Measurements from ENCODE around the gene ZCCHC9. TPM values are rescaled to one million over a fixed set of nuclear protein-coding genes. Genes with fewer than 3 reads are reported as not detected.

Gene ZCCHC9
- total and polyA plus RNA-seq, 3 donors from 2014 or later = 18.6 to 23.7 (median 21.0) TPM

DNA sequence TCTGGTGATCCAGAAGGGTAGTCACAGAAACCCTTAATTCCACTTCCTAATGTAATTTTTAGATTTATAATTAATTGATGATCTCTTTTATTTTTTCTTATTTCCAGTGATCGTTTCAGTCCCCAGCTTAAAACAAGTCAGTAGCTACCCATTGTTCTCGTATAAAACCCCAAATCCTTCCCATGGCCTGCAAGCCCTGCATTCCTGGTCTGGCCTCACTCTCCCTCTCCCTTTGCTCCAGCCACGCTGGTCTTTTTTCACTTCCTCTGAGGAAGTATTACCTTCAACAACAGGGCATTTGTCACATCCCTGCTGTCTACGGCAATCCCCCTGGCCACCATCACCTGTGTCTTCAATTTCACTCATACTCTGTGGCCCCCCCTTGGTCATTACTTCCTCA is 47.8 kb downstream of the ZCCHC9 start:
- WGBS, 2 donors = 77 to 90% methylated on average over 4 of the region's 4 CpGs
- Histone ChIP-seq H3K9me3 (no peaks in the 10 kb centered on the region), H3K27ac (no peak overlapping the region), H3K4me1 (no peaks in the 10 kb centered on the region), H3K4me3 (no peak overlapping the region), H3K36me3 (ENCODE audit: low read depth, missing control alignments) (no peaks in the 10 kb centered on the region), H3K27me3 (no peaks in the 10 kb centered on the region)
- TF ChIP-seq POLR2A (IDR thresholded peaks at IDR 0.05) = no peak
- TF ChIP-seq, protein P1, sequence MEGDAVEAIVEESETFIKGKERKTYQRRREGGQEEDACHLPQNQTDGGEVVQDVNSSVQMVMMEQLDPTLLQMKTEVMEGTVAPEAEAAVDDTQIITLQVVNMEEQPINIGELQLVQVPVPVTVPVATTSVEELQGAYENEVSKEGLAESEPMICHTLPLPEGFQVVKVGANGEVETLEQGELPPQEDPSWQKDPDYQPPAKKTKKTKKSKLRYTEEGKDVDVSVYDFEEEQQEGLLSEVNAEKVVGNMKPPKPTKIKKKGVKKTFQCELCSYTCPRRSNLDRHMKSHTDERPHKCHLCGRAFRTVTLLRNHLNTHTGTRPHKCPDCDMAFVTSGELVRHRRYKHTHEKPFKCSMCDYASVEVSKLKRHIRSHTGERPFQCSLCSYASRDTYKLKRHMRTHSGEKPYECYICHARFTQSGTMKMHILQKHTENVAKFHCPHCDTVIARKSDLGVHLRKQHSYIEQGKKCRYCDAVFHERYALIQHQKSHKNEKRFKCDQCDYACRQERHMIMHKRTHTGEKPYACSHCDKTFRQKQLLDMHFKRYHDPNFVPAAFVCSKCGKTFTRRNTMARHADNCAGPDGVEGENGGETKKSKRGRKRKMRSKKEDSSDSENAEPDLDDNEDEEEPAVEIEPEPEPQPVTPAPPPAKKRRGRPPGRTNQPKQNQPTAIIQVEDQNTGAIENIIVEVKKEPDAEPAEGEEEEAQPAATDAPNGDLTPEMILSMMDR (IDR thresholded peaks at IDR 0.05) = no peak
- no peak for DNase-seq
- intact Hi-C loops (cut with DNase I; ENCODE audit: low total_unique reads) = no loop called here

DNA sequence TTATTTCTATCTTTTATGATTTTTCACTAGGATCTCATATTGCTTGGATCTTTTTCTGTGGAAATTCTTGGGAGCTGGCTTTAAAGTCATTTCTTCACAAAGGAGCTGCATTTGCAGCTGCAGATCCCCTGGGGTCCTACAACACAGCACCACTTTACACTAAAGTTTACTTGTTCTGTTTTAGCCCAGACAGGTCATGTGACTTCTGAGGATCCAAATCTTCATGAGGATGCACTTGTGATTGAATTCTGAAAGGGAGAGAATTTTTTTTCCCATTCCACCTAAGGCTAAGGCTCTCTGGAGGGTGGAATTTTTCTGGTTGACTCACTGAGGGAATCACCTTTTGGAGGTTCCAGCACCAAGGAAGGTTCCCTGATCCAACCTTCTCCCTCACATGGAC is 49.1 kb downstream of the ZCCHC9 start:
- H3K4me3 ChIP-seq = no peak overlapping the region
- no peak overlapping the region for H3K27ac ChIP-seq
- no peaks in the 10 kb centered on the region for H3K27me3 ChIP-seq
- no peaks in the 10 kb centered on the region for H3K4me1 ChIP-seq
- TF ChIP-seq POLR2A (IDR thresholded peaks at IDR 0.05) = no peak
- TF ChIP-seq, protein P1 (IDR thresholded peaks at IDR 0.05) = no peak
- H3K36me3 ChIP-seq (ENCODE audit: low read depth, missing control alignments) = no peaks in the 10 kb centered on the region
- intact Hi-C loops (cut with DNase I; ENCODE audit: low total_unique reads) = no loop called here
- no peak for DNase-seq
- no peaks in the 10 kb centered on the region for H3K9me3 ChIP-seq

DNA sequence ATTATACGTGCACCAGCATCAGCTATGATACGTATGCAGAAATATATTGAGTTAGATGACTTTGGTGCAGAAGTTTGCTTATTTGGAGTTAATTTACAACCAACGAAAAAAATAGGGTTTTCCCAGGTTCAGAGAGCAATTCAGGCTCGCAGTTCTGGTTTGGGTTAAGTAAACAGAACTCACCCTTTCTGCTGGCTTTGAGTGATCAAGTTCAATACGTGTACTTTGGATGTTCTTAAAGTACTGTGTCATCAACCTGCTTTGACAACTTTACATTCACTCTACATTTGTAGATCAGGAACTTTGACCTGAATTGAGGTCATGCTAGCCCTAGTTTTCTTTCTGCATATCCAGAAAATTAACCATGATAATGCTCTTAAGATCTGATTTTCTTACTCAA is 51.8 kb downstream of the ZCCHC9 start:
- 66 to 70% methylated on average over 5 of the region's 5 CpGs for WGBS, 2 donors
- Histone ChIP-seq H3K9me3 (no peaks in the 10 kb centered on the region), H3K36me3 (ENCODE audit: low read depth, missing control alignments) (no peaks in the 10 kb centered on the region), H3K27me3 (no peaks in the 10 kb centered on the region), H3K4me1 (no peaks in the 10 kb centered on the region), H3K27ac (no peak overlapping the region), H3K4me3 (no peak overlapping the region)
- intact Hi-C loops (cut with DNase I; ENCODE audit: low total_unique reads) = no loop called here
- TF ChIP-seq, protein P1 (IDR thresholded peaks at IDR 0.05) = no peak
- TF ChIP-seq POLR2A (IDR thresholded peaks at IDR 0.05) = no peak
- no peak for DNase-seq

DNA sequence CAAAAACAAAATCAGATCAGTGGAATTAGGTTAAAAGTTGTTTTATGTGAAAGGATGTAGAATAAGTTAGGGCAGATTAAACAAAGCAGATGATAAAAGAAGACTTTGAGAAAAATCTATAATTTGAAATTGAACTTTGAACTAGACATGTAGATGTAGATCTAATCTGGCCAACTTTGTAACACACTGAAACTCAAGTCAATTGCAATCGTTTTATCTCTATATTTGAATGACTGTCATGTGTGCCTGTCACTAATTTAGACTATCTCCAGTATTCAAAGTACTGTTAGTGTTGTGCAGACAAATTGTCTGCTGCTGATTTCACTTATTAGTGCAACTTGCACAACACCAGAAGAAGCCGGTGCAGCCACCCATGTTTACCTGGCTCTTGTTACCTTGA is 52.7 kb downstream of the ZCCHC9 start:
- H3K36me3 ChIP-seq (ENCODE audit: low read depth, missing control alignments) = no peaks in the 10 kb centered on the region
- no peak for DNase-seq
- no peak overlapping the region for H3K27ac ChIP-seq
- H3K4me1 ChIP-seq = no peaks in the 10 kb centered on the region
- TF ChIP-seq, protein P1 (IDR thresholded peaks at IDR 0.05) = no peak
- no peak for TF ChIP-seq POLR2A (IDR thresholded peaks at IDR 0.05)
- intact Hi-C loops (cut with DNase I; ENCODE audit: low total_unique reads) = no loop called here
- H3K27me3 ChIP-seq = no peaks in the 10 kb centered on the region
- no peaks in the 10 kb centered on the region for H3K9me3 ChIP-seq
- H3K4me3 ChIP-seq = no peak overlapping the region
- 74 to 90% methylated on average over 2 of the region's 2 CpGs for WGBS, 2 donors

Measured in testis (tissue), 3 donors.